Stimulated activated CD8-positive, alpha-beta memory T cell treated with anti-CD3 and anti-CD28 coated beads, Interleukin-12 subunit alpha, Interleukin-12 subunit beta, amount 100 ng/mL, for 4 hours (primary cell): ENCODE data around the gene KRI1.
A peak's percentile ranks its signal among the peaks of the same experiment; 100 is the strongest.

Experiments used
- DNase-seq: peaks from one replicate; pipeline ENCODE4 v3.0.0-alpha.2; 2020; ENCODE audit warnings: low read depth

KRI1 gene

DNA sequence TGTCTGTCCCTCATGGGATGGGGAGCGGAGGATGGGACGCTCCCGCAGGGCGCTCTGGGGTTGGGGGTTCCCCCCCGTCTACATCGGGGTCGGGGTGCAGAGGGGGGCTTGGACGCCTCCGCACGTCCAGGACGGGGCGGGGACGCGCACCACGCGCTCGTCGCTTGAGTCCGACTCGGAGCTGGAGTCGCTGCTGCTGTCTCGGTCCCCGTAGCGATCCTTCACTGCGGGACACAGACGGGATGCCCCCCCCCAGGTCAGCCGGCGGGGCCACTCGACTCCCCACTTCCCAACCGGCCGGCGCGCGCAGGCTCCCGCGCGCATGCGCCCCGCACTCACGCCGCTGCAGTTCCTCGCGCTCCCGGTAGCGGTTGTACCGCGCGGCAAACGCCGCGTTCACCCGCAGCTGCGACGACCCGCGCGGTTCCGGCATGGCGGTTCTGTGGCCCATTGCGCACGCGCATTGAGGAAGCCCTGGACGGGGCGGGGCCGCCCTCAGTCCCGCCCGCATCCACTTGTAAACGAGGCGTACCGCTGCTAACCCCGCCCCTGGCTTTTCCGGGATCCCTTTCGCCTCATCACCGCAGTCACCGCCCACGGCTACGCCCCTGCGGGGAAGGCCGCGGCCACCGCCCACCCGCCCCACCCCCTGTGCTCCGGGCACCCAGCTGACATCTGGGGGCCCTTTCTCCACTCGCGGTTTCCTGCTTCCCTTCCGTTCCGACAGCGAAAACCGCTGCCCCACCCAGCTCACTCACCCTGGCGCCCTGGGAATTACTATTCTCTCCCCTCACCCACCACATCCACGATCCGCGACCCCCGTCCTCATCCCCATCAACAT, at the start of gene KRI1:
Gene KRI1 (minus strand): TSS at position 444 of the 841 bp plus-strand sequence. CDS start 11 bp downstream, at position 433.
- peak; percentile 98 for DNase-seq

DNA sequence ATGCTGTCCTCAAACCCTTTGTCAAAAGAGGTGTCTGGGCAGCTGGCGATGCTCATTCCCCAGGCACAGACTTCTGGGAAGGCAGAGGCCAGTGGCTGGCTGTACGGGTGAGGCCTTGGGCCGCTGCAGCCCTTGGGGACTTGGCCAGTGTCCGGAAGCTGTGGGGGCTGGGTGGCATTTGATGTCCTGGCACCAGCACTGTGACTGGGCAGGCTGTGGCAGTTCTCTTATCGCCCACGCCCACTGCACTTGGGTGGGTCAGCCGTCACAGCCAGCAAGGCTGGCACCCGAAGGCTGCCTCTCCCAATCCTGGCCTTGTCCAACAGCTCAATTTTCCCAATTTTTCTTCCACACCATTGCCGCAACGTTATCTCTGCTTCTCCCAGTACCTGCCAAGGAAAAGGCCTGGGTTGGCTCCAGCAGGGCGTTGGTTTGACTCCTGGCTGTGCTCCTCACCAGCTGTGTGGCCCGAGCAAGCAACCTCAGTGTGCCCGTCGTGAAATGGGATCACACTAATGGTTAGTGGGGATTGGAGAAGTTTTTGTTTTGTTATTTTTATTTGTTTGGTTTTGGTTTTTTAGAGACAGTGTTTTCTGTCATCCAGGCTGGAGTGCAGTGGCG, 46.8 kb upstream of the KRI1 start:
- DNase-seq = no peak

DNA sequence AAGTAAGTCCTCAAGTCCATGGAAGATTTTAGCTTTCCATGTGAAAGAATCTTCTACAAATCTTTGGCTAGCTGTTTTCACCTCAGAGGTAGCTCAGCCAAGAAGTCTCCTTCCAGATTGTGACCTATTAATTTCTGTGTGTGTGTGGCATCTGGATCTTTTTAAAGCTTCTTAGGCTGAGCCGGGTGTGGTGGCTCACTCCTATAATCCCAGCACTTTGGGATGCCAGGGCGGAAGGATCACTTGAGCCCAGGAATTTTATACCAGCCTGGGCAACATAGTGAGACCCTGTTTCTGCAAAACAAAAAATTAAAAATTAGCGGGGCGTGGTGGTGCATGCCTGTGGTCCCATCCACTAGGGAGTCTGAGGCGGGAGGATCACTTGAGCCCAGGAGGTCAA, 46.1 kb upstream of the KRI1 start:
- no peak for DNase-seq

DNA sequence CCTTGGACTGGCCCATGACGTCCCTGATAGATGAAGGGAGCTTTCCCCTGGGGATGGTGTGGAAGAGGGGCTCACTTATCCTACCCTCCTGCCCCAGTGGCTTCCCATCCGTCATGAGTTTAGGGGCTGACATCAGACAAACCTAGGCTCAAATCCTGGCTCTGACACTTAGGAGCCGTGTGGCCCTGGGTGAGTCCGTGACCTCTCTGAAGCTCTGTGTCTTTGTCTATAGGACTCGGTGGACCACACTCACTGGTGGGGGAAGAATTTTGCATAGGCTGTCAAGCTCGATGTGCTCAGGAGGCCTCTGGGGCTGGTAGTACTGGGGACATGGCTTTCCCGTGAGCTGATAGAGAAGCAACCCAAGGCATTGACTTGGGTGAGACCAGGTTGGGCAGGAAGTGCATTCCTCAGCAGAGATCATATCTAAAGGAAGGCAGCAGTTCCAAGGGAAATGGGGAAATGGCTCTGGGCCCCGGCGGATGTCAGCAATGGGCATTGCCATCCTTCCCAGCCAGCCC, 38.7 kb upstream of the KRI1 start:
- DNase-seq = peak; percentile 11

DNA sequence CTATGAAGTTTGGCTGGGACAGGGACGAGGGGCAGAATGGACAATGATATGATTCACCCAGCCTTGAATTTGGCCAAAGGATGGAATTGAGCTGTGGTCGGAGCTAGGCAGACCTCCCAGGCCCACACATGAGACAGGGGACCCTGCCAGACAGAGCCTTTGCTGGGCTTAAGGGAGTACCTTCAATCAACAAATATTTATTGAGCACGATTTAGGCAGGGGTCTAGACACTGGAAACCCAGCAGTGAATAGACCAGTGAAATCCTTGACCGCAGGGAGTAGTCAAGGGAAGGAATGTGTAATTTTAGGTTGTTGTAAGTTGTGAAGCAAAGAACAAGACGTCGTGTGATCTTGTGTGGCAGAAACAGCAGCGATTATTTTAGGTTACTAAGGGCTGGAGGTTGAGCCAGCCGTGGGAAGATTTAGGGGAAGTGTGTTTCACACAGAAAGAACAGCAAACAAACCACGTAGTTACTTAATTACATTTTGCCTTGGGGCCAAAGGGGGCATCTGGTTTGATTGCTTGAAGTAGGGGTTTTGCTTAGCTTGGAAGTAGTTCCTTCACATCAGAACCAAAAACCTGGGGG, 38.2 kb upstream of the KRI1 start:
- DNase-seq = peak; percentile 11

DNA sequence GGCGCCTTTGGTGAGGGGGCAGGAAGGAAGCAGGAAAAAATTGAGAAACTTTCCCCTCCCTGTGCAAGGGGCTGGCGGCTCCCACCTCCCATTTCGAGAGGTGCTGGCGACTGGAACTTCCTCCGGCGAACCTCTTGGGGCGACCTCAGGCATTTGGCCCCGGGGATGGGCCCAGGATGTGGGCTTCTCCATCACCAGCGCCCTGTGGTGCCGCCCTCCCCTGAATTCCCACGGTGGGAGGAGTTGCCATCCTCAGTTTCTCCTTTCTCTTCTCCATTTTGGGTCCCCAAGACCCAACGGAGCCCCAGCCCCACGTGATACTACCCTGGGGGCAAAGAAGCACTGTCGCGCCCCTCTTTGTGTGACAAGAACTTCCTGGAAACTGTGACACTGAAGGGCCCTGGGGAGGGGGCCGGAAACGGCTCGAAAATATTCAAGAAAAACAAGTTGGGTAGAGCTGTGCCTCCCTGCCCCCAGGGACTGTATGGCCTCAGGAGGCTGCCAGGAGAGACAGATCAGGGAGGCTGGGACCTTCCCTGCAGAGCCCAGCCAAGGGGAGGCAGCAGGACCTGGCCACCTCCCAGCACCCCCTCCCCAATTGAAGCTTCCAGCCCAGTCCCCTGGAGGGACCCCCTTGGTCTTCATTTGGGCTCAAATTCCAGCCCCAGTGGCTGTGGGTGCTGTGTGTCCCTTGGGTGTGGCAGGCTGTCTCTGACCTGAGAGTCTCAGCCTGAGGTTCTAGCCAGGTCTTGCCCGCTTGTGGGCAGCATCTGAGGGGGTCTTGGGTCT, 37.5 kb upstream of the KRI1 start:
- peak; percentile 71 for DNase-seq

DNA sequence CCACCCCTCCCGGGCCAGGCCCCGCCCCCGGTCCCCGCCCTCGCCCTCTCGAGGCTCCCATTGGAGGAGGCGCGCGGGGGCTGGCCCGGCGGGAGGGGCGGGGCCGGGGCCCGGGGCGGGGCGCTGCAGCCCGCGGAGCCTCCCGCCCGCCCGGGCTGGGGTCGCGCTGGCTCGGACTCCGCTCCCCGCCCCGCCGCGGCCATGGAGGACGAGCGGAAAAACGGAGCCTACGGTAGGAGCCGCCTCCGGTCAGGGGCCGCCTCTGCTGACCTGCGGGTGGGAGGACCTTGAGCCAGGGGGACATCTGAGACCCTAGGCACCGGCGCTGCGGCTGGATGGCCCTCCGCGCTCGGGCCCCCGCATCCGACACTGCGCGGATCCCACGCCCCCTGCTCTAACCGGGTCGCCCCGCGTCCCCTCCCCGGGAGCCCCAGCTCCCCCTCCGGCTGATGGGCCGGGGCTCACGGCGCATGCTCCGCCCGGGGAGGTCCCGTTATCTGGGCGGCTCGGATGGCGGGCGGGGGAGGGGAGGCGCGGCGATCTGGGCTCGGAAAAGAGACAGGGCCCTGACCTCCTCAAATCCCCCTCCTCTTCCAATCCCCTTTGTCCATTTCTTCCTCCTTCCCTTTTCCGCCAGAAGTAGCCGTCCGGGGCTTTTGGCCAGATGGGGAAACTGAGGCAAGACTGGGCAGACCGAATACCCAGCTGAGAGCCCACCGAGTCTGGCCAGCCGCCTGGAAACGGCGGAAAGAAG, 36.7 kb upstream of the KRI1 start:
- peak; percentile 82 for DNase-seq

DNA sequence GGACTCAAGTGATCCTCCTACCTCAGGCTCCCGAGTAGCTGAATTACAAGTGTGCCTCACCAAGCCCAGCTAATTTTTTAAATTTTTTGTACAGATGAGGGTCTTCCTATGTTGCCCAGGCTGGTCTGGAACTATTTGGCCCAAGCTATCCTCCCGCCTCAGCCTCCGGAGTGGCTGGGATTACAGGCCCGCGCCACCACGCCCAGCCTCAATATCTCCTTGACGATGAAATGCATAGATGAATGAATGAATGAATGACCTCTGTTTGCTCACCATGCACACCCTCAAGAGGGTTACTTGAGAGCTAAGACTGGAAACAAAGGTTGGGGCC, 36.2 kb upstream of the KRI1 start:
- DNase-seq = no peak

DNA sequence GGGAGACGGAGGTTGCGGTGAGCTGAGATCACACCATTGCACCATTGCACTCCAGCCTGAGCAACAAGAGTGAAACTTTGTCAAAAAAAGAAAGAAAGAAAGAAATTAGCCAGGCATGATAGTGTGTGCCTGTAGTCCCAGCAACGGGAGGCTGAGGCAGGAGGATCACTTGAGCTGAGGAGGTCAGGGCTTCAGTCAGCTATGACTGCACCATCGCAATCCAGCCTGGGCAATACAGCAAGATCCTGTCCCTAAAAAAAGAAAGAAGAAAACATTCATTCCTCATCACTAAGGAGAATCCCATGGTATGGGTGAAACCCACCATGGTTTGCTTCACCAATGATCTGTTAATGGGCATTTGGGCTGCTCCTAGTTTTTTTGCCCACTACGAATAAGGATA, 34.3 kb upstream of the KRI1 start:
- DNase-seq = no peak

DNA sequence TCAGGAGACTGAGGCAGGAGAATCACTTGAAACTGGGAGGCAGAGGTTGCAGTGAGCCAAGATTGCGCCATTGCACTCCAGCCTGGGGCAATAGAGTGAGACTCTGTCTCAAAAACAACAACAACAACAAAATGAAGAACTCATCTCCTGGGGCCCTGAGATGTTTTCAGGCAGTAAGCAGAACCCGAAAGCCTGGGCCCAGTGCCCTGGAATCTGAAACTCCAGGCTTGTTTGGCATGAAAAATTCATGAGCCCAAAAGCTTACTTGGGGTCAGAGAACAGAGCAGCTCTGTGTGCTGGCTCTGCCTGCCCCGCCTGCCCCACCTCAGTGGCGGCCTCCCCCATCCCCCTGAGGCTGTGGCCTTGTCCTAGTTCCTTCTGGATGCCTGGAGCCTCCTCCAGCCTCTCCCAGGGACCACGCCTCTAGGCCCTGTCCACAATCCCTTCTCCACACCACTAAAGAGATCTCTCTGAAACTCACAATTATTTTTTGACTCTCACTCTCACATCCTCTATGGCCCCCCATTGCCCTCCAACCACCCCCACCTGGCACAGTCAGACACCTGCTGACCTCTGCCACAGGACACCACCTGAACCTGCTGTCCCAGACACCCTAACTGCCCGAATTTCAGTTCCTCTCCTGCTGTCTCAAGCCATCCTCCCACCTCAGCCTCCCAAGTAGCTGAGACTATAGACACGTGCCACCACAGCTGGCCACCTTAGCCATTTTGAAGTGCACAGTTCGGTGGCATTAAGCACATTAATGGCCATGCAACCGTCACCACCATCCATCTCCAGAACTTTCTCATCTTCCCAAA, 28.2 kb upstream of the KRI1 start:
- no peak for DNase-seq

DNA sequence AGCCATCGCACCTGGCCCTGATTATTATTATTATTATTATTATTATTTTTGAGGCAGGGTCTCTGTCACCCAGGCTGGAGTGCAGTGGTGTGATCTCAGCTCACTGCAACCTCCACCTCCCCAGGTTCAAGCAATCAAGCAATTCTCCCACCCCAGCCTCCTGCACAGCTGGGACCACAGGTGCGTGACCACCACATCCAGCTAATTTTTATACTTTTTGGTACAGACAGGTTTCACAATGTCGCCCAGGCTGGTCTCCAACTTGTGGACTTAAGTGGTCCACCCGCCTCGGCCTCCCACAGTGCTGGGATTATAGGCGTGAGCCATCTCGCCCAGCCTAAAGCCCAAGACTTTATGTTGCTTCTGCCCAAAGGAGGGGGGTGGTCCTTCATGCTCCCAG, 27.3 kb upstream of the KRI1 start:
- DNase-seq = no peak

DNA sequence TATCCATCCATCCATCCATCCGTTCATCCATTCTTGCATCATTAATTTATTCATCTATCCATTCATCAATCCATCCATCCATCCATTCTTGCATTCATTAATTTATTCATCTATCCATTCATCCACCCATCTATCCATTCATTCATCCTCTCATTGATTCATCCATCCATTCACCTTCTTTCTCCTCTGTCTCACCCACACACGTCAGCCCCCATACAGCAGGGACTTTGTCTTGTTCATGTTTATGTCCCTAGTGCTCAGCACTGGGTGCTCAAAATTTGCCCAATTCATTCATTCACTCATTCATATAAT, 22.0 kb upstream of the KRI1 start:
- DNase-seq = no peak

DNA sequence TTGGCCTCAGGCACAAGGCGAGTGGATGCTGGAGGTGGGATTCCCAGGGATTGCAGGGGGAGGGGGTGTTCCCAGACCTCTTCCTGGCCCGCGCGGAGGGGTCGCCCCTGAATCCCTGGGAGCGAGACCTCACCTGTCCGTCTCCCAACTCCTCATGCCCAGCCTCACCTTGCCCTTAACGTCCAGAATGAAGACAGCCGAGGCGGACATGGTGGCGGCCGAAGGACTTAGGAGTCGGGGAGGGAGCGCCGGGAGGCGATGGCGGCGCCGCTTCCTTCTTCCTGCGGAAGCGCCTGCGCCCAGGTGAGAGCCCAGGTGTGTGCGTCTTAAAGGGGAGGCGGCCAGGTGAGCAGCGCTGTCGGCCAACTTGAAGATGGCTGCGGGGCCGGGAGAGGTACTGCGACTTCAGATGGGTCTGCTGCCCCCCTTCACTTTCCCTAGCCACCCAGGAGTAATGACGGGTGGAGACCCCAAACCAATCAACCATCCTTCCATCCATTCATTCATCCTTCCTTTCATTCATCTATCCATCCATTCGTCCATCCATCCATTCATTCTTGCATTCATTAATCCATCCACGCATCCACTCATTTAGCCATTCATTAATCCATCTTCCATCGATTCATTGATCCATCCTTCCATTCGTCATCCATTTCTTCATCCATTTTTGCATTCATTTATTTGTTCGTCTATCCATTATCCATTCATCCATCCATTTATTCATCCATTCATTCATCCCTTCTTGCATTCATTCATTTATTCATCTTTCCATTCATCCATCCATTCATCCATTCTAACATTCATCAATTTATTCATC, 21.4 kb upstream of the KRI1 start, which contains the start of gene AP1M2:
Gene AP1M2 (minus strand): TSS at position 291 of the 817 bp plus-strand sequence. CDS start 81 bp downstream, at position 210.
- DNase-seq = no peak

DNA sequence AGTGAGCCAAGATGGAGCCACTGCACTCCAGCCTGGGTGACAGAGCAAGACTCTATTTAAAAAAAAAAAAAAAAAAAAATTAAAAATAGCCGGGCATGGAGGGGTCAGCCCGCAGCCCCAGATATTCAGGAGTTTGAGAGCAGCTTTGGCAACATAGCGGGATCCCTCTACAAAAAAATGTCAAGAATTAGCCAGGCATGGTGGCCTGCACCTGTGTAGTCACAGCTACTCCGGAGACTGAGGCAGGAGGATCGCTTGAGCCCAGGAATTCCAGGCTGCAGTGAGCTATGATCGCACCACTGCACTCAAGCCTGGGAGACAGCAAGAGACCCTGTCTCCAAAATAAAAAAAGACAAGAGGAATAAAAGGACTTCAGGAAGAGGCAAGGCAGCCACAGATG, 20.6 kb upstream of the KRI1 start:
- no peak for DNase-seq

DNA sequence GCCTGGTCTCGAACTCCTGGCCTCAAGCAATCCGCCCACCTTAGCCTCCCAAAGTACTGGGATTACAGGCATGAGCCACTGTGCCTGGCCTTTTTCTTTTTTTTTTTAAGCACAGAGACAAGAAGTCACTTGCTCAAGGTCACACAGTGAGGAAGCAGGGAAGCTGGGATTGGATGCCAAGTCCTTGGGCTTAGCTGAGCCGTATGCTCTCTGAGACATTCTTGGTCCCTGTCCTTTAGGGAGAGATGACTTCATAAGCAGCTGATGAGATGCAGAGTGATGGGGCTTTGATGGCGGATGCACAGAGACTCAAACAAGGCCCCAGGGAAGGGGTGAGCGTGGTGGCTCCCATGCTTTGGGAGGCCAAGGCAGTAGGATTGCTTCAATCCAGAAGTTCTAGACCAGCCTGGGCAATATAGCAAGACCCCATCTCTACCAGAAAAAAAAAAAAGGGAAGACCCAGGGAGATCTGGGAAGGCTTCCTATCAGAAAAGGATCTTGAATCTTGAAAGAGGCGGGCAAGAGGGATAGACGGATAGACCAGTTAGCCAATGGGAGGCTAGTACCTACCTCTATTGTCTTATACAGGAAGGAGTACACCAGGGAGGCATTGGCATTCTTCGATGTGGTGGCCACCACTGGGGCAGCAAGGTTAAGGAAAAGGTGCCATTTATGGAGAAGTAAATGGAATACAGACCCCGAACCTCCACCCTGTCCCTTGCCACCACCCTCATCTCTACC, 17.4 kb upstream of the KRI1 start:
- no peak for DNase-seq

DNA sequence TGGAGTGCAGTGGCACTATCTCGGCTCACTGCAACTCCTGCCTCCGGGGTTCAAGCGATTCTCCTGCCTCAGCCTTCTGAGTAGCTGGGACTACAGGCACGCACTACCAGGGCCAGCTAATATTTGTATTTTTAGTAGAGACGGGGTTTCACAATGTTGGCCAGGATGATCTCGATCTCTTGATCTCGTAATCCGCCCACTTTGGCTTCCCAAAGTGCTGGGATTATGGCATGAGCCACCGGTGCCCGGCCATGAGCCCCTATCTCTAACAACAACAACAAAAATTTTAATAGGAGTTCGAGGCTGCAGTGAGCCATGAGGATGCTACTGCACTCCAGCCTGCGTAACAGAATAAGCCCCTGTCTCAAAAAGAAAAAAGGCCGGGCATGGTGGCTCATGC, 16.3 kb upstream of the KRI1 start:
- no peak for DNase-seq

DNA sequence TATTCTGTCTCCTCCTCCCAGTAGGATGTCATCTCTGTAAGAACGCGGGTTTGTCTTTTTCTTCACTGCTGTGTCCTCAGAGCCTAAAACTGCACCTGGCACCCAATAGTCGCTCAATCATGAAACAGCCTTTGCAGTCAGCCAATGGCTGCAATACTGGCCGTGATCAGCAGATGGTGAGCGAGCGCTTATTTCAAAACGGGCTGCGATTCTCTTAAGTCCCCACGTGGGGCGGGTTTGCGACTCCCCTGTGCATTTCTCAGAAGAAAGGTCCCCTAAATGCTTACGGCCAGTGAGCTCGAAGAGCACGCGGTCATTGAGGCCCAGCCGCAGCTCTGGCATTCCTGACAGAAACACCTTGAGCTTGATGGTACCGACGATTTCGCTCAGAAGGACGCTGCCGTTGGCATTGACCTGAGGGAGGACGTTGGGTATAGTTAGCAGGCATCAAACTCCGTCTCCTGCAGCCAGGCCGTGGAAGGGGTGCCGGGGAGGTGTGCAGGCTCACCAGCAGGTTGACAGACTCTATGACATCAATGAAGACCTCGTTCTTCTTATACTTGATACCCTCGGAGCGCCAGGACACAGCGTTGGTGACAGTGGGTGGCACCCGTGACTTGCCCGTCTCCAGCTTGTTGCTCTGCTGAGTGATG, 15.3 kb upstream of the KRI1 start:
- DNase-seq = peak; percentile 72

DNA sequence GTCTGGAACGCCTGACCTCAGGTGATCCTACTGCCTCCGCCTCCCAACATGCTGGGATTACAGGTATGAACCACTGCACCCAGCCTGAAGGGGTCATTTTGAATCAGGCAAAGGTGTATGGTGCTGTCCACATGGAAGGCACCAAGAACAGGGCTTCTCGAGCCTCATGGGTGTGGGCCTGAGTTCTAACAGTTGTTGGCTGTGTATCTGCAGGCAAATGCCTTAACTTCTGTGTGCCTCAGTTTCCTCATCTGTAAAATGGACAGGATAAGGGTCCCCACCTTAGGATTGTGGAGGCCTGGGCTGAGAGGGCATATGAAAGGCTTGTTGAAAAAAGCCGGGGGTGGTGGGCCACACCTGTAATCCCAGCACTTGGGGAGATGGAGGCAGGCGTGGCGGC, 12.1 kb upstream of the KRI1 start:
- DNase-seq = no peak
